ENCODE results near the gene GTPBP4.

DNA sequence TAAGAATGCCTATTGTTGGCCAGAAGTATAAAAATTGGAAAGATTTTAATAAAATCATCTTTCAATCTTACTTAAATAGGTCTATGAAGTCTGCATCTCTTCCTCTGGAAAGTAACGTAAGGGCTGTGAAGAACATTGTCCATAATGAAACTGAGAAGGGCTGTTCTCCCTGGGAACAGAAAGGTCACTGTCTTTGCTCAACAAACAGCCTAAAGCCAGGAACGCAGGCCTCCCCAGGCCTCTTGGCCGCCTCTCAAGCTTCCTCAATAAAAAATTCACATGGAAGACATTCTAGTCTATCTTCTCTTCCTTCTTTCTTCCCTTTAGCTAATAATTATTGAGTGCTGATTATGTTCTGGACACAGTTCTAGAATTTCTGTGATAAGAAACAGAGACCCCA is 46.5 kb downstream of the GTPBP4 start:
- TF ChIP-seq POLR2AphosphoS5 (IDR thresholded peaks at IDR 0.05) (no peak), POLR2A (IDR thresholded peaks at IDR 0.05; ENCODE audit: low read depth) (no peak)
- TF ChIP-seq, protein P1, sequence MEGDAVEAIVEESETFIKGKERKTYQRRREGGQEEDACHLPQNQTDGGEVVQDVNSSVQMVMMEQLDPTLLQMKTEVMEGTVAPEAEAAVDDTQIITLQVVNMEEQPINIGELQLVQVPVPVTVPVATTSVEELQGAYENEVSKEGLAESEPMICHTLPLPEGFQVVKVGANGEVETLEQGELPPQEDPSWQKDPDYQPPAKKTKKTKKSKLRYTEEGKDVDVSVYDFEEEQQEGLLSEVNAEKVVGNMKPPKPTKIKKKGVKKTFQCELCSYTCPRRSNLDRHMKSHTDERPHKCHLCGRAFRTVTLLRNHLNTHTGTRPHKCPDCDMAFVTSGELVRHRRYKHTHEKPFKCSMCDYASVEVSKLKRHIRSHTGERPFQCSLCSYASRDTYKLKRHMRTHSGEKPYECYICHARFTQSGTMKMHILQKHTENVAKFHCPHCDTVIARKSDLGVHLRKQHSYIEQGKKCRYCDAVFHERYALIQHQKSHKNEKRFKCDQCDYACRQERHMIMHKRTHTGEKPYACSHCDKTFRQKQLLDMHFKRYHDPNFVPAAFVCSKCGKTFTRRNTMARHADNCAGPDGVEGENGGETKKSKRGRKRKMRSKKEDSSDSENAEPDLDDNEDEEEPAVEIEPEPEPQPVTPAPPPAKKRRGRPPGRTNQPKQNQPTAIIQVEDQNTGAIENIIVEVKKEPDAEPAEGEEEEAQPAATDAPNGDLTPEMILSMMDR (IDR thresholded peaks at IDR 0.05), result no peak

All from esophagus muscularis mucosa (tissue), 3 donors.